ENCODE data around the gene PNKP.

PNKP gene

GRCh38 chr19:49890349-49891311 lies 23.3 kb upstream of the PNKP start:
- FAIRE-seq, result no peak
- DNase-seq (ENCODE audit: low spot score), result no peak

- FAIRE-seq, result no peak
- DNase-seq (ENCODE audit: low spot score), result no peak
These were observed 22.4 kb upstream of the PNKP start for GRCh38 chr19:49889687-49890348.

- FAIRE-seq, result no peak
- DNase-seq (ENCODE audit: low spot score), result no peak
These were observed 21.8 kb upstream of the PNKP start for GRCh38 chr19:49889038-49889686.

GRCh38 chr19:49888510-49888824 lies 21.1 kb upstream of the PNKP start:
- DNase-seq (ENCODE audit: low spot score) (no peak), FAIRE-seq (no peak)

GRCh38 chr19:49887665-49888509 lies 20.5 kb upstream of the PNKP start:
- FAIRE-seq (no peak), DNase-seq (ENCODE audit: low spot score) (no peak)

- DNase-seq (ENCODE audit: low spot score), result no peak
These were observed 19.8 kb upstream of the PNKP start for GRCh38 chr19:49887037-49887664.

GRCh38 chr19:49884760-49885159 lies 17.4 kb upstream of the PNKP start:
- DNase-seq (ENCODE audit: low spot score) (no peak), FAIRE-seq (no peak)

More at GRCh38 chr19:49887037-49887664, 19.8 kb upstream of the PNKP start:
- FAIRE-seq, result no peak

GRCh38 chr19:49884109-49884508 lies 16.7 kb upstream of the PNKP start:
- no peak for DNase-seq (ENCODE audit: low spot score)
- no peak for FAIRE-seq

GRCh38 chr19:49883094-49883493 lies 15.7 kb upstream of the PNKP start:
- DNase-seq (ENCODE audit: low spot score) (no peak), FAIRE-seq (no peak)

- FAIRE-seq, result no peak
These were observed 15.3 kb upstream of the PNKP start for GRCh38 chr19:49882643-49883042.

GRCh38 chr19:49881672-49882394 lies 14.5 kb upstream of the PNKP start:
- DNase-seq (ENCODE audit: low spot score) (no peak), FAIRE-seq (no peak)

More at GRCh38 chr19:49882643-49883042, 15.3 kb upstream of the PNKP start:
- no peak for DNase-seq (ENCODE audit: low spot score)

GRCh38 chr19:49881186-49881585 lies 13.8 kb upstream of the PNKP start:
- DNase-seq (ENCODE audit: low spot score) (no peak), FAIRE-seq (no peak)

GRCh38 chr19:49880162-49880869 lies 12.9 kb upstream of the PNKP start:
- DNase-seq (ENCODE audit: low spot score) (no peak), FAIRE-seq (no peak)

GRCh38 chr19:49879243-49879963 lies 12.0 kb upstream of the PNKP start:
- no peak for DNase-seq (ENCODE audit: low spot score)
- FAIRE-seq, result no peak

GRCh38 chr19:49878744-49879070 lies 11.3 kb upstream of the PNKP start:
- no peak for DNase-seq (ENCODE audit: low spot score)
- FAIRE-seq, result no peak

- DNase-seq (ENCODE audit: low spot score) (peak; percentile 98), FAIRE-seq (no peak)
These were observed 10.7 kb upstream of the PNKP start for GRCh38 chr19:49877879-49878743.

GRCh38 chr19:49877020-49877878 lies 9.9 kb upstream of the PNKP start, which contains the start of the genes AKT1S1 and TBC1D17:
TSS of gene AKT1S1 (minus strand) at chr19:49877355. CDS start at chr19:49873295, 4,060 bp downstream.
TSS of gene TBC1D17 (plus strand) at chr19:49877702. CDS start at chr19:49877724, 22 bp downstream.
- peak; percentile 97 for DNase-seq (ENCODE audit: low spot score)
- peak; percentile 96 for FAIRE-seq

Measured in urothelium cell line (cell line).